HPDE6-E6E7 (cell line): ENCODE results near the gene MEI4.
"Not testable (repeated sequence)": the region's sequence is repeated elsewhere in the genome, so short reads cannot be mapped to it uniquely, and the experiment has no call there.

Source experiments
- DNase-seq: peaks from one replicate; pipeline ENCODE4 v3.0.0; 2011; ENCODE audit warnings: missing footprints; ENCODE audit errors: extremely low spot score

MEI4 gene

GRCh38 chr6:77814119-77814518 is 161.3 kb downstream of the MEI4 start:
- no peak for DNase-seq

GRCh38 chr6:77815531-77815930 is 162.7 kb downstream of the MEI4 start:
- no peak for DNase-seq

- no peak for DNase-seq
Measured at GRCh38 chr6:77816766-77817270, 164.0 kb downstream of the MEI4 start.

GRCh38 chr6:77822265-77822664 is 169.4 kb downstream of the MEI4 start:
- no peak for DNase-seq

- DNase-seq = no peak
Measured at GRCh38 chr6:77825204-77825603, 172.4 kb downstream of the MEI4 start.

GRCh38 chr6:77829736-77830135 is 176.9 kb downstream of the MEI4 start:
- DNase-seq = no peak

GRCh38 chr6:77833749-77834148 is 180.9 kb downstream of the MEI4 start:
- DNase-seq = not testable (repeated sequence)

GRCh38 chr6:77834591-77834996 is 181.8 kb downstream of the MEI4 start:
- no peak for DNase-seq

GRCh38 chr6:77837034-77837784 is 184.4 kb downstream of the MEI4 start:
- no peak for DNase-seq

- no peak for DNase-seq
Measured at GRCh38 chr6:77839292-77839691, 186.5 kb downstream of the MEI4 start.

GRCh38 chr6:77844822-77845221 is 192.0 kb downstream of the MEI4 start:
- DNase-seq = no peak

GRCh38 chr6:77853401-77853800 is 200.6 kb downstream of the MEI4 start:
- DNase-seq = no peak

GRCh38 chr6:77856391-77856790 is 203.6 kb downstream of the MEI4 start:
- no peak for DNase-seq

GRCh38 chr6:77857421-77857820 is 204.6 kb downstream of the MEI4 start:
- no peak for DNase-seq

- no peak for DNase-seq
Measured at GRCh38 chr6:77876300-77876699, 223.5 kb downstream of the MEI4 start.

- DNase-seq = no peak
Measured at GRCh38 chr6:77879527-77879926, 226.7 kb downstream of the MEI4 start.

- no peak for DNase-seq
Measured at GRCh38 chr6:77880501-77880900, 227.7 kb downstream of the MEI4 start.

GRCh38 chr6:77883851-77884250 is 231.0 kb downstream of the MEI4 start:
- no peak for DNase-seq

- no peak for DNase-seq
Measured at GRCh38 chr6:77893391-77893790, 240.6 kb downstream of the MEI4 start.

- DNase-seq = no peak
Measured at GRCh38 chr6:77906070-77906469, 253.2 kb downstream of the MEI4 start.

GRCh38 chr6:77910826-77911225 is 258.0 kb downstream of the MEI4 start:
- no peak for DNase-seq

GRCh38 chr6:77926198-77926751 is 273.4 kb downstream of the MEI4 start:
- no peak for DNase-seq

- no peak for DNase-seq
Measured at GRCh38 chr6:77930382-77930781, 277.5 kb downstream of the MEI4 start.
